Activated T-helper 1 cell treated with anti-CD3 and anti-CD28 coated beads, Interleukin-2, amount 50 U/mL, for 16 hours (primary cell): ENCODE data around the gene RARB.

Experiments
- DNase-seq, 2 donors: peaks; one replicate each; pipeline ENCODE4 v3.0.0-alpha.2; 2020; ENCODE audit warnings: low read depth in 1 of 2, low spot score in 1 of 2

Gene RARB

GRCh38 chr3:25447285-25447684 lies 19.2 kb downstream of the RARB start:
- DNase-seq: no peak

DNA sequence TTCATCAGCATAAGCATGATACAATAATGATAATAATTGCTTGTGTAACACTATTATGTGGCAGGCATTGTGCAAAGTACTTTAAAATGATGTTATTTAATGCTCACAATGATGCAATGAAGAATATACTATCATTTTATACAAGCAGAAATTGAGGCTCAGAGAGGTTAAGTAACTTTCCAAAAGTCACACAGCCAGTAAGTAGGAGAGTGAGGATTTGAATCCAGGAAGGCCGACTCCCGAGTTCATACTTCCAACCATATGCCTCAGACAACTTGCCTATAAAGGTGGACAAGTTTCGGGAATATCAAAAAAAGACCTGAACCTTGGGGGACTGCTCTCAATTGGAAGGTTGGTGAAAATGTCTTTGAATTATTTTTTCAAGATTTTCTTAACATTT lies 19.9 kb downstream of the RARB start:
- no peak for DNase-seq

GRCh38 chr3:25448750-25449692 lies 21.0 kb downstream of the RARB start:
- DNase-seq: no peak

- DNase-seq: no peak
These were observed 21.8 kb downstream of the RARB start for GRCh38 chr3:25449857-25450256.

DNA sequence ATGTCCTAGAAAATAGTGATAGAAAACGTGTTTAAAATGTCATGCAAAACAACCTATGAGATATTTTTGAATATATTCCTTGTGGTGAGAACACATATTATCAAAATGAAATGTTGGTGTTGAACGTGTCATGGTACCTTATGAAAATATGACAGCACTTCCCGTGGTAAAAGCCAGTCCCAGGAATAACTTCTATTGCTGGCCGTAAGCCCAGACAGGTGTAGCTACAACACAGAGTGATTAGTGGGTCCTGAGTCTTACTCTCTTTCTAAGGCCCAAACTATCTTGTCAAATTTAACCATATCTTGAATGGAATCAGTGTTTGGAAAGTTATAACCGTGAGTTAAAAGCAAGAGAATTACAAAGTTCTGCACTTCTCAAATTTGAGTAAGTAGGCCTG lies 24.1 kb downstream of the RARB start:
- DNase-seq: no peak

GRCh38 chr3:25452740-25453139 lies 24.7 kb downstream of the RARB start:
- no peak for DNase-seq

GRCh38 chr3:25453619-25454004 lies 25.5 kb downstream of the RARB start:
- no peak for DNase-seq

DNA sequence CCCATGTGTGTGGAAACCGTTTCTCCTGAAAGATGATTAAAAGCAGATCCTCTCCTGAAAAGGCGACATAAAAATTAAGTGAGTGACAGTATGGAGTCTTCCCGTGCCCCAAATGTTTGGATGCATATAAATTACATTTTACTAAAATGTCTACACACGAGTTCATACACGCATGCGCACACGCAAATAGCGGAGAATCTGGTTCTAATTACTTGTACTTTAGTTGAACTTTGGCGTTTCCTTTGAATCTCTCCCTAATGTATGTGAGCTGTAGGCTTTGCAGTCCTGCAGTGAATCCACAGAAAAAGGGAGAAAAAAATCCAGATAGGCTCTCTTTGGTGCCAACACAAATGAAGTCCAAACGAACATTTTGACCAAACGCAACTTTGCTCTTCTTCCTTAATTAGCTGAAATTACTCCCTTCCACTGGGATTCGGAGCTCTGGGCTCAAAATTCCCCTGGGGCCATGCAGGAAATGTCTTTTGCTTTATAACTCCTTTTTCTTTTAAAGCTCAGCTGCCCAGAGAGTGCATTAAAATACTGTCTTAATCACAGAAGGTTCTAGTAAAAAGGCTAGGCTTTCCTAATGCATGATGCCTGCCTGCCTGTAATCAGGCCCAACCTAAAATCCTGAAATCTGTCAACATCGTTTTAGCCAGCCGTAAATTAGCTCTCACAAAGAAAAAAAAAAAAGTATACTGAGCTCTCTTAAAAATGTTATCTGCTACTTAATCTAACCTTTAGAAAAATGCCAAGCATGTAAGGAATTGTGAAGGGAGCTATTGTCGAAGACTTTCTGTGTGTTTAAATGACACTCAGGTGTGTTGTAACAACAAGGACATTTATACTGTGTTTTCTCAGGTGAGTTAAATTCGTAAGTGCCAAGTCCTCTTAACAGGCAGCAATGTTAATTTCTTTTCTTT lies 26.2 kb downstream of the RARB start:
- no peak for DNase-seq

- no peak for DNase-seq
These were observed 27.5 kb downstream of the RARB start for GRCh38 chr3:25455441-25456132.

DNA sequence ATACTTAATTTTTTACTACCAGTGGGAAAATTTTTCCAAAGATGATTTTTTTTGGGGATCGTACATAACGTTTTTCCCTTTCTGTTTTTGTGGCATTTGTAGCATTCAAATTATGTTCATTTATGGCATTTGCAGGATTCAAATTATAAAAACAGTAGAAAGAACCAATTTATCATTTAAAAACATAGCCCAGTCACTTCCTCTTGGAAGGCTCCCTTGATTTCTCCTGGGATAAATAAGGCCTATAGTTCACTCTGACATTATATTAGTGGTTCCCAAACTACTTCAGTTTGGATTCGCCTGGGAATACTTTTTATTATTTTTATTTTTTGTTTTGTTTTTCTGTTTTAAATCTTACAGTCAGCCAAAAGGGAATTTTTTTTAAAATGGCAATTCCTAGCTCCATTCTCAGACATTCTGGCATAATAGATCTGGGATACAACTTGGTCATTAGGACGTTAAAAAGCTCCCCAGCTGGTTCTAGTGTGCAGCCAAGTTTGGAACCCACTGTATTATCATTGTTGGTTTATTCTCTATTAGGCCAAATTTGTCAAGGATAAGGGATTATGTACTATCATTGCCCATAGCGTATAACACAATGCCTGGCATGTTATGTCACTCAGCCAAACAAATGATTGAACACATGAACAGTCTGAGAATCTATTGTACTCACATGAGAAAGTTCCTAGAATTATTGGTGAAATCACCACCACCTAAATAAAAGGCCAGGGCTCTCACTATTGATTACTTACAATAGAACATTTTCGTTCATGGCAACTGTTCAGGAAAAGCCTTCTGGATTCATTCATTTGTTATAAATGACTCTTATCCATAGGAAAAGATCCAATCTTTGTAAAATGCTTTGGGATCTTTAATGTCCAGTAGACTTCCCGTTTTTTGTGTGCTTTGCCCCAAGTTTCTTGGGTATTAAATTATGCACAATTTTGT lies 28.9 kb downstream of the RARB start:
- no peak for DNase-seq

DNA sequence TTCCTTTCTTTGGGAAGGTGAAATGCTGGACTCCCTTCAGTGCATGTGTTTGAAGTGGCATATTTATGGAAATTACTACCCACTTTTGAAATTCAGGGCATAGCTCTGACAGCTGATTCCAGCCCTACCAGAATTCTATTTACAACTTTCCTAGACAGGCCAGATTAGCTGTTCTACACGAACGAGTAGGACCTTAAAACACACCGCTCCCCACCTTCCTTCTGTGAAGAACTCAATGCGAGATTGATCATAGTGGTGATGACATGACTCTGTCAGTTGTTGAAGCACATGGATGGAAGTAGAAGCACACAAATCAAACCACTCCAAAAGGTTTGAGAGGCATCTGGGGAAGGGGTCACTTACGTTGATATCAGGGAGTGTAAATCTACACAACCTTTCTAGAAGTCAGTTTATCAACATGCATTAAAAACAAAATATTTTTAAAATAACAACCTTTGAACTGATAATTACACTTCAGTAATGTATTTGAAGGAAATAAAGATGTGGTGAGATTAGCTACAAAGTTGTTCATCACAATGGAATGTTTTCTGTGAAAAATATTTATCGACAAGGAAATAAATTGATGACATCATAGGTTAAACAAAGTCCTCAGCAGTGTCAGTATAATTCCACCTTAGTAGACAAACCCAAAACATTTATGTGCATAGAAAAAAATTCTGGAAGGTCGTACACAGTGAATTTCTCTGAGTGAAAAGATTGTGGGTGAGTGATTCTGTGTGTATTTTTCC lies 29.8 kb downstream of the RARB start:
- no peak for DNase-seq

DNA sequence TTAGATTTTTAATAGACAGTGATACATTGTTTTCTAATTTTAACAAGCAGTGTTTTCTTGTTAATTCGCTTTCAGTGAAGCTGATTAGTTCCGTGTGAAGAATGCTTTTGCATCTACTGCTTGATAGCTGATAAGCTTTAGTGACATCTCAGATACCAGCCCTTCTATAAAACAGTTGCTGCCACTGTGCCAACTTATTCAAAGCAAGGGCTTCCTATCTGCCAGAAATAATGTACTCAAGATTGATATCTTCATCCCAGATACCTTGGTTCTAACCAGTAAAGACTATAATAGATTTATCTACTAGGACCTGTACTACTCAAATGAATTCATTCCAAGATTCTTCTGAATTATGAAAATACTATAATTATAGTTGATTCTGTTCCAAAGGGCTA lies 30.4 kb downstream of the RARB start:
- DNase-seq: no peak

- DNase-seq: no peak
These were observed 32.7 kb downstream of the RARB start for GRCh38 chr3:25460751-25461150.

DNA sequence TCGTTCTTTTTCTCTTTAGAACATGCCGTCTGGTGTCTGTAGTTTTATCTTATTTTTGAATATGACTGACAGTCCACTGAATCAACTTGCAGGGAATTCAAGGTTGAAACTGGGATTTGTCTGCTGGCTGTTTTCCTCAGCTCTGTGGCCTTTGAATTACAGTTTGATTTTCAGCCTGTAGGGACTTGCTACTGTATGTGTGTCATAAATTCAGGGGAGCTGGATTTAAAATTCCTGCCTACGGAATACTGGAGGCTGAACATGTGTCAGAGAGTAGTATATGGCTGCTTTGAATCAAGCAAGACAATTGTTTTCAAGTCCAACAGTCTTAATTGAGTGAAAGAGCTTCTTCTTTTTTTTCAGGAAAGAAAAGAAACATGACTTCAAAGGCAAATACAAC lies 33.9 kb downstream of the RARB start:
- no peak for DNase-seq

DNA sequence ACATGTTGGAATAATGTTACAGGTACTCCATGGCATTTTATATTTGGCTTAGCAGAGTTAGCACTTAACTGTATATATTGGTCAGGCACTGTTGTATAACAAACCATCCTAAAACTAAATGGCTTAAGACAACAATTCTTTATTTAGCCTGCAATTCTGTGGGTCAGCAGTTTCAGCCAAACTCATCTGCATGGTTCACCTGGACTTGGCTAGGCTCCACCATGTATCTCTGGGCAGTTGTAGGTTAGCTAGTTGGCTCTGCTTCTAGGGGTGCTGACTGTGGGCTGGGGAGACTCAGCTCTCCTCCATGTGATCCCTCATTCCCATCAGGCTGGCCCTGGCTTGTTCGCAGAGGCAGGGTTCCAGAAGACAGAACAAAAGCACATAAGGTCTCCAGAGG lies 34.4 kb downstream of the RARB start:
- DNase-seq: no peak

DNA sequence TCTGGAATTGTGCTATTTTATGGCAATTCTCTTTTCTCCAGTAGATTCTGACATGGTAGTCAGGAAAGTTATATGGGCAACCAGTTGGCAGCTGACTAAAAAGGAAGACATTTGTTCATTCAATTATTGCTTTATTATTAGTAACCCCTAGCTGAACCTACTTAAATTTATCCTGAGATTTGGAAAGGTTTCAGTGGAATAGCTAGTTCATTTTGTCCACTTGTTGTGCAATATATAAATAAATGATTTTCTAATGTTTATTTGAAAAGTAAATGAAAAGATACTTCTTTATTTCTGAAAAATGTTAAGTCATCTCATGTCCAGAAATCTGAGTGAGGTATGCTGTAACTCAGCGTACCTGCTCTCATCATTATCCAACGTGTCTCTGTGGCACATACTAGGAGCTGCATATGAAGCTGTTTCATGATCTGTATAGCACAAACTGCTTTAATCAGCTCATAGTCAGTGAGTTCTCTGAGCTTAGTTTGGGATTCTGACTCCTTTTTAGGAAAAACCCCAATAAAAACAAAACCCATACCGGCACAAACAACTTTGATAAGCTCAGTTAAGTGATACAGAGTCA lies 35.9 kb downstream of the RARB start:
- no peak for DNase-seq

DNA sequence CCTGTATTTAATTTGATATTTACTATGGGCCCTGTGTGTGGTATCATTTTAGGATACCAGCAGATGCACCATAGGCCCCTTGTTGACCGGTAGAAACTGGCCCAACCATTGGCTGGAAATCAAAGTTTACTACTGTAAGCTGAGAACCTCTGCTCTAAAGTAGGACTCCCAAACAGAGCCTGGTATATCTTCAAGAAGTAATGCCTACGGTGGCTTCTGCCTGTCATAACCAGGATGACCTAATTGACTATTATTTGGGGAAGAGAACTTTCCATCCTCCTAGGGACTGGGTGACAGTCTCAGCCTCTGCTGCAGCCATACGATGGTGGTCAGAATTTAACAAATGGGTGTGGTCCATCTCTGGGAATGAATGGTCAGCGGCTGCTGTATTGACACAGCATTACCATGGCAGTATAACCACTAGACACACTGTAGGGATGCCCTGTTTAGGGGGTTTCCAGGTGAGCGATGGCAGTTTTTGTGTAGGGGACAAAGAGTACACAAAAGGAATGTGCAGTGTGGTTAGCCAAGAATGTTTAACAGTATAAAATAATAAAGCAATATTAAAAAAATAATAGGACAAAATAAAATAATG lies 37.3 kb downstream of the RARB start:
- DNase-seq: no peak

- DNase-seq: no peak
These were observed 40.8 kb downstream of the RARB start for GRCh38 chr3:25468866-25469319.

DNA sequence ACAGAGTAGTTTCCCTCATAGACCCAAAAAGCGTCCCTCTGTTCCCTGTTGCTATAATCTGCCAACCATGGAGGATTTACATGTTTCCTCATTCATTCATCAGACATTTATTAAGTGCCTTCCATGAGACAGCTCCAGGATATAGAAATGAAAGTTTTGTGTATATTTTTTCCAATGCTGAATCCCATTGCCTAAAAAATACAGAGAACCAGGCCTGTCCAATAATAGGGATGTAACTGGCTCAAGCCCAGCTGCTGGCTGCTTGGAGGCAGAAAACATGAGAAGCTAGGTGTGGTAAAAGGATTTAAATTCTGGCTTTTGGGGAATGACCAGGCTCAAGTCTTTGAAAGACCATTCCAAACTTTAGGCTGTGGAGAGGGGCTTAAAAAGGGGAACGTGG lies 41.5 kb downstream of the RARB start:
- DNase-seq: no peak
